ENCODE data around the gene FTSJ3.

FTSJ3 gene

GRCh38 chr17:63854709-63855108, 27.2 kb upstream of the FTSJ3 start:
- TF ChIP-seq ZBTB7A (IDR thresholded peaks at IDR 0.05; ENCODE audit: low read depth) (no peak), EP300 (IDR thresholded peaks at IDR 0.05; ENCODE audit: borderline replicate concordance) (no peak), TEAD4 (IDR thresholded peaks at IDR 0.05) (no peak), YY1 (IDR thresholded peaks at IDR 0.05; ENCODE audit: low read depth) (no peak), USF1 (IDR thresholded peaks at IDR 0.05) (no peak), NFIC (IDR thresholded peaks at IDR 0.05) (no peak), CREB1 (IDR thresholded peaks at IDR 0.05; ENCODE audit: low read depth) (no peak), EGR1 (IDR thresholded peaks at IDR 0.05) (no peak), MAX (IDR thresholded peaks at IDR 0.05) (no peak), CEBPB (IDR thresholded peaks at IDR 0.05) (no peak), FOXM1 (IDR thresholded peaks at IDR 0.05; ENCODE audit: borderline replicate concordance, low read depth) (no peak), REST (IDR thresholded peaks at IDR 0.05; ENCODE audit: low read depth) (no peak), TAF1 (IDR thresholded peaks at IDR 0.05; ENCODE audit: low read depth) (no peak), RAD21 (IDR thresholded peaks at IDR 0.05; ENCODE audit: low read depth) (no peak), TCF12 (IDR thresholded peaks at IDR 0.05; ENCODE audit: low read depth) (no peak)

GRCh38 chr17:63853260-63853659, 25.8 kb upstream of the FTSJ3 start:
- no peak for TF ChIP-seq EGR1 (IDR thresholded peaks at IDR 0.05)
- no peak for TF ChIP-seq USF1 (IDR thresholded peaks at IDR 0.05)
- no peak for TF ChIP-seq ZBTB7A (IDR thresholded peaks at IDR 0.05; ENCODE audit: low read depth)
- no peak for TF ChIP-seq CREB1 (IDR thresholded peaks at IDR 0.05; ENCODE audit: low read depth)
- no peak for TF ChIP-seq TAF1 (IDR thresholded peaks at IDR 0.05; ENCODE audit: low read depth)
- TF ChIP-seq TCF12 (IDR thresholded peaks at IDR 0.05; ENCODE audit: low read depth), result no peak
- no peak for TF ChIP-seq MAX (IDR thresholded peaks at IDR 0.05)
- TF ChIP-seq REST (IDR thresholded peaks at IDR 0.05; ENCODE audit: low read depth), result no peak
- TF ChIP-seq YY1 (IDR thresholded peaks at IDR 0.05; ENCODE audit: low read depth), result no peak
- no peak for TF ChIP-seq TEAD4 (IDR thresholded peaks at IDR 0.05)
- no peak for TF ChIP-seq EP300 (IDR thresholded peaks at IDR 0.05; ENCODE audit: borderline replicate concordance)
- no peak for TF ChIP-seq FOXM1 (IDR thresholded peaks at IDR 0.05; ENCODE audit: borderline replicate concordance, low read depth)
- TF ChIP-seq RAD21 (IDR thresholded peaks at IDR 0.05; ENCODE audit: low read depth), result no peak
- TF ChIP-seq NFIC (IDR thresholded peaks at IDR 0.05), result no peak
- no peak for TF ChIP-seq CEBPB (IDR thresholded peaks at IDR 0.05)

- no peak for TF ChIP-seq CEBPB (IDR thresholded peaks at IDR 0.05)
- no peak for TF ChIP-seq EGR1 (IDR thresholded peaks at IDR 0.05)
- TF ChIP-seq REST (IDR thresholded peaks at IDR 0.05; ENCODE audit: low read depth), result no peak
- no peak for TF ChIP-seq TAF1 (IDR thresholded peaks at IDR 0.05; ENCODE audit: low read depth)
- no peak for TF ChIP-seq NFIC (IDR thresholded peaks at IDR 0.05)
- no peak for TF ChIP-seq TCF12 (IDR thresholded peaks at IDR 0.05; ENCODE audit: low read depth)
- no peak for TF ChIP-seq USF1 (IDR thresholded peaks at IDR 0.05)
- TF ChIP-seq CREB1 (IDR thresholded peaks at IDR 0.05; ENCODE audit: low read depth), result no peak
- TF ChIP-seq FOXM1 (IDR thresholded peaks at IDR 0.05; ENCODE audit: borderline replicate concordance, low read depth), result no peak
- TF ChIP-seq YY1 (IDR thresholded peaks at IDR 0.05; ENCODE audit: low read depth), result no peak
- no peak for TF ChIP-seq EP300 (IDR thresholded peaks at IDR 0.05; ENCODE audit: borderline replicate concordance)
- TF ChIP-seq MAX (IDR thresholded peaks at IDR 0.05), result no peak
- no peak for TF ChIP-seq TEAD4 (IDR thresholded peaks at IDR 0.05)
- TF ChIP-seq ZBTB7A (IDR thresholded peaks at IDR 0.05; ENCODE audit: low read depth), result no peak
- no peak for TF ChIP-seq RAD21 (IDR thresholded peaks at IDR 0.05; ENCODE audit: low read depth)
Measured at GRCh38 chr17:63850401-63850800, 22.9 kb upstream of the FTSJ3 start.
